ENCODE results near the gene KLK5.

KLK5 gene

GRCh38 chr19:50968716-50969412, 16.0 kb upstream of the KLK5 start:
- no peak for DNase-seq

GRCh38 chr19:50967929-50968715, 15.3 kb upstream of the KLK5 start:
- DNase-seq = no peak

- no peak for DNase-seq
Measured at GRCh38 chr19:50964266-50964665, 11.4 kb upstream of the KLK5 start.

GRCh38 chr19:50963381-50963780, 10.5 kb upstream of the KLK5 start:
- no peak for DNase-seq

- DNase-seq = no peak
Measured at GRCh38 chr19:50962245-50962644, 9.4 kb upstream of the KLK5 start.

- no peak for DNase-seq
Measured at GRCh38 chr19:50959731-50960500, 7.1 kb upstream of the KLK5 start.

GRCh38 chr19:50957587-50957986, 4.7 kb upstream of the KLK5 start:
- DNase-seq = no peak

- DNase-seq = no peak
Measured at GRCh38 chr19:50949861-50950260, 3.0 kb downstream of the KLK5 start.

- DNase-seq = no peak
Measured at GRCh38 chr19:50947123-50947522, 5.7 kb downstream of the KLK5 start.

- DNase-seq = no peak
Measured at GRCh38 chr19:50944795-50945194, 8.0 kb downstream of the KLK5 start.

GRCh38 chr19:50943074-50943828, 9.6 kb downstream of the KLK5 start:
- DNase-seq = no peak

- DNase-seq = no peak
Measured at GRCh38 chr19:50939596-50939995, 13.2 kb downstream of the KLK5 start.

- no peak for DNase-seq
Measured at GRCh38 chr19:50933640-50934039, 19.2 kb downstream of the KLK5 start.

GRCh38 chr19:50932690-50933083, 20.2 kb downstream of the KLK5 start:
- DNase-seq = no peak

GRCh38 chr19:50932018-50932689, 20.7 kb downstream of the KLK5 start:
- no peak for DNase-seq

- DNase-seq = no peak
Measured at GRCh38 chr19:50931023-50931422, 21.8 kb downstream of the KLK5 start.

- DNase-seq = no peak
Measured at GRCh38 chr19:50928831-50929230, 24.0 kb downstream of the KLK5 start.

GRCh38 chr19:50926144-50926543, 26.7 kb downstream of the KLK5 start:
- DNase-seq = no peak

GRCh38 chr19:50925734-50926133, 27.1 kb downstream of the KLK5 start:
- DNase-seq = no peak

GRCh38 chr19:50924586-50924985, 28.3 kb downstream of the KLK5 start:
- DNase-seq = no peak

GRCh38 chr19:50922317-50922853, 30.5 kb downstream of the KLK5 start:
- peak; percentile 68 for DNase-seq

Measured in CD4-positive, alpha-beta T cell treated with Interleukin-4 for 4 hours (primary cell).